Activated CD4-positive, alpha-beta T cell treated with anti-CD3 and anti-CD28 coated beads, Interleukin-2, amount 10 ng/mL, durations not matched to agents 24 days and 14 days (primary cell): Measurements from ENCODE around the gene PSTPIP1. TPM values are rescaled to one million over a fixed set of nuclear protein-coding genes. Genes with fewer than 3 reads are reported as not detected.
A peak's percentile ranks its signal among the peaks of the same experiment; 100 is the strongest.

Source experiments
- DNase-seq: peaks from one replicate; pipeline ENCODE4 v3.0.0; 2022
- H3K27ac Mint-ChIP-seq: one replicate; pipeline ENCODE4 v1.8.0; 2022; ENCODE audit warnings: mild to moderate bottlenecking, mixed read lengths
- H3K27me3 Mint-ChIP-seq: one replicate; pipeline ENCODE4 v1.8.0; 2022; ENCODE audit warnings: mixed read lengths
- H3K36me3 Mint-ChIP-seq: one replicate; pipeline ENCODE4 v1.8.0; 2022; ENCODE audit warnings: low read depth, mild to moderate bottlenecking, mixed read lengths
- H3K4me1 Mint-ChIP-seq: one replicate; pipeline ENCODE4 v1.8.0; 2021; ENCODE audit warnings: mixed read lengths
- H3K4me3 Mint-ChIP-seq: one replicate; pipeline ENCODE4 v1.8.0; 2022; ENCODE audit warnings: mild to moderate bottlenecking, moderate library complexity, mixed read lengths
- H3K9me3 Mint-ChIP-seq: one replicate; pipeline ENCODE4 v1.8.0; 2021; ENCODE audit warnings: mixed read lengths
- intact Hi-C: fragments of 100-400 bp; cut with micrococcal nuclease; formaldehyde crosslinking; loops from one replicate; pipeline ENCODE4 v1.15.1; 2023
- total RNA-seq: library from RNA; stranded (reverse); gene quantifications from 2 replicates; pipeline ENCODE4 v1.2.3, GENCODE V29; 2022

PSTPIP1 gene
- total RNA-seq, 1 donor from 2014 or later: 182 TPM

- H3K27ac Mint-ChIP-seq: peak overlapping the region; percentile 85
- intact Hi-C loops: no loop called here
- peaks cover 8% of the 10 kb centered on the region for H3K4me1 Mint-ChIP-seq
- no peak for DNase-seq
- no peak overlapping the region for H3K4me3 Mint-ChIP-seq
- no peaks in the 10 kb centered on the region for H3K27me3 Mint-ChIP-seq
- H3K9me3 Mint-ChIP-seq: peaks cover 3% of the 10 kb centered on the region
- H3K36me3 Mint-ChIP-seq: peaks cover 70% of the 10 kb centered on the region
Observed at GRCh38 chr15:77037388-77038209, 42.7 kb downstream of the PSTPIP1 start.

- Mint-ChIP-seq H3K27ac (peak overlapping the region; percentile 83), H3K27me3 (no peaks in the 10 kb centered on the region), H3K4me3 (no peak overlapping the region), H3K4me1 (peaks cover 8% of the 10 kb centered on the region), H3K36me3 (peaks cover 72% of the 10 kb centered on the region), H3K9me3 (peaks cover 3% of the 10 kb centered on the region)
- no peak for DNase-seq
- intact Hi-C loops: no loop called here
Observed at GRCh38 chr15:77038312-77039216, 43.6 kb downstream of the PSTPIP1 start.

- H3K27me3 Mint-ChIP-seq: no peaks in the 10 kb centered on the region
- H3K4me3 Mint-ChIP-seq: no peak overlapping the region
- H3K36me3 Mint-ChIP-seq: peaks cover 68% of the 10 kb centered on the region
- intact Hi-C loops: no loop called here
- H3K27ac Mint-ChIP-seq: peak overlapping the region; percentile 62
- H3K9me3 Mint-ChIP-seq: peaks cover 3% of the 10 kb centered on the region
- no peak for DNase-seq
- H3K4me1 Mint-ChIP-seq: peaks cover 8% of the 10 kb centered on the region
Observed at GRCh38 chr15:77039217-77039533, 44.2 kb downstream of the PSTPIP1 start.

GRCh38 chr15:77039848-77040247 is 44.9 kb downstream of the PSTPIP1 start:
- Mint-ChIP-seq H3K4me3 (no peak overlapping the region), H3K27me3 (no peaks in the 10 kb centered on the region), H3K27ac (peak overlapping the region; percentile 62), H3K9me3 (peaks cover 3% of the 10 kb centered on the region), H3K36me3 (peaks cover 64% of the 10 kb centered on the region), H3K4me1 (peaks cover 8% of the 10 kb centered on the region)
- intact Hi-C loops: no loop called here
- DNase-seq: no peak

GRCh38 chr15:77040673-77041072 is 45.7 kb downstream of the PSTPIP1 start:
- no peak overlapping the region for H3K27ac Mint-ChIP-seq
- peaks cover 3% of the 10 kb centered on the region for H3K9me3 Mint-ChIP-seq
- H3K27me3 Mint-ChIP-seq: no peaks in the 10 kb centered on the region
- peaks cover 8% of the 10 kb centered on the region for H3K4me1 Mint-ChIP-seq
- intact Hi-C loops: no loop called here
- H3K4me3 Mint-ChIP-seq: no peak overlapping the region
- H3K36me3 Mint-ChIP-seq: peaks cover 64% of the 10 kb centered on the region
- DNase-seq: no peak

GRCh38 chr15:77042245-77042919 is 47.5 kb downstream of the PSTPIP1 start:
- Mint-ChIP-seq H3K9me3 (peaks cover 3% of the 10 kb centered on the region), H3K27me3 (no peaks in the 10 kb centered on the region), H3K36me3 (peaks cover 60% of the 10 kb centered on the region), H3K4me3 (no peak overlapping the region), H3K4me1 (peaks cover 8% of the 10 kb centered on the region), H3K27ac (no peak overlapping the region)
- intact Hi-C loops: no loop called here
- peak; percentile 52 for DNase-seq

- no peak overlapping the region for H3K4me3 Mint-ChIP-seq
- H3K27ac Mint-ChIP-seq: peak overlapping the region; percentile 39
- peaks cover 59% of the 10 kb centered on the region for H3K36me3 Mint-ChIP-seq
- peak; percentile 54 for DNase-seq
- H3K9me3 Mint-ChIP-seq: no peaks in the 10 kb centered on the region
- intact Hi-C loops: no loop called here
- H3K27me3 Mint-ChIP-seq: no peaks in the 10 kb centered on the region
- H3K4me1 Mint-ChIP-seq: peaks cover 6% of the 10 kb centered on the region
Observed at GRCh38 chr15:77042955-77043920, 48.3 kb downstream of the PSTPIP1 start.

GRCh38 chr15:77044228-77045042 is 49.5 kb downstream of the PSTPIP1 start:
- Mint-ChIP-seq H3K36me3 (peaks cover 50% of the 10 kb centered on the region), H3K4me3 (no peak overlapping the region), H3K9me3 (no peaks in the 10 kb centered on the region), H3K27me3 (no peaks in the 10 kb centered on the region), H3K4me1 (peaks cover 3% of the 10 kb centered on the region), H3K27ac (no peak overlapping the region)
- intact Hi-C loops: no loop called here
- DNase-seq: peak; percentile 53

- Mint-ChIP-seq H3K4me3 (no peak overlapping the region), H3K9me3 (no peaks in the 10 kb centered on the region), H3K27ac (no peak overlapping the region), H3K36me3 (peaks cover 48% of the 10 kb centered on the region), H3K27me3 (no peaks in the 10 kb centered on the region), H3K4me1 (no peaks in the 10 kb centered on the region)
- intact Hi-C loops: no loop called here
- DNase-seq: no peak
Observed at GRCh38 chr15:77045985-77046384, 51.1 kb downstream of the PSTPIP1 start.

- H3K27ac Mint-ChIP-seq: no peak overlapping the region
- H3K4me3 Mint-ChIP-seq: no peak overlapping the region
- H3K27me3 Mint-ChIP-seq: no peaks in the 10 kb centered on the region
- H3K36me3 Mint-ChIP-seq: peaks cover 51% of the 10 kb centered on the region
- no peaks in the 10 kb centered on the region for H3K4me1 Mint-ChIP-seq
- DNase-seq: peak; percentile 52
- intact Hi-C loops: no loop called here
- H3K9me3 Mint-ChIP-seq: no peaks in the 10 kb centered on the region
Observed at GRCh38 chr15:77046704-77047412, 51.9 kb downstream of the PSTPIP1 start.

GRCh38 chr15:77048135-77048876 is 53.4 kb downstream of the PSTPIP1 start:
- intact Hi-C loops: no loop called here
- Mint-ChIP-seq H3K9me3 (no peaks in the 10 kb centered on the region), H3K4me3 (no peak overlapping the region), H3K36me3 (peaks cover 51% of the 10 kb centered on the region), H3K4me1 (peaks cover 2% of the 10 kb centered on the region), H3K27me3 (no peaks in the 10 kb centered on the region), H3K27ac (no peak overlapping the region)
- no peak for DNase-seq
